Head of caudate nucleus (tissue), 42 donors: ENCODE data around the gene RRAD.
A peak's percentile ranks its signal among the peaks of the same experiment; 100 is the strongest.

Experiments used
- DNase-seq, 42 donors: peaks; one replicate each; pipeline versions ENCODE4 v3.0.0 to v3.0.0-alpha.2; 2020 to 2021; ENCODE audit warnings: mixed read lengths in 7 of 42
- intact Hi-C: fragments of 100-400 bp; cut with DNase I; formaldehyde crosslinking; loops from one replicate; pipeline ENCODE4 v1.15.0; 2022

Gene RRAD

DNA sequence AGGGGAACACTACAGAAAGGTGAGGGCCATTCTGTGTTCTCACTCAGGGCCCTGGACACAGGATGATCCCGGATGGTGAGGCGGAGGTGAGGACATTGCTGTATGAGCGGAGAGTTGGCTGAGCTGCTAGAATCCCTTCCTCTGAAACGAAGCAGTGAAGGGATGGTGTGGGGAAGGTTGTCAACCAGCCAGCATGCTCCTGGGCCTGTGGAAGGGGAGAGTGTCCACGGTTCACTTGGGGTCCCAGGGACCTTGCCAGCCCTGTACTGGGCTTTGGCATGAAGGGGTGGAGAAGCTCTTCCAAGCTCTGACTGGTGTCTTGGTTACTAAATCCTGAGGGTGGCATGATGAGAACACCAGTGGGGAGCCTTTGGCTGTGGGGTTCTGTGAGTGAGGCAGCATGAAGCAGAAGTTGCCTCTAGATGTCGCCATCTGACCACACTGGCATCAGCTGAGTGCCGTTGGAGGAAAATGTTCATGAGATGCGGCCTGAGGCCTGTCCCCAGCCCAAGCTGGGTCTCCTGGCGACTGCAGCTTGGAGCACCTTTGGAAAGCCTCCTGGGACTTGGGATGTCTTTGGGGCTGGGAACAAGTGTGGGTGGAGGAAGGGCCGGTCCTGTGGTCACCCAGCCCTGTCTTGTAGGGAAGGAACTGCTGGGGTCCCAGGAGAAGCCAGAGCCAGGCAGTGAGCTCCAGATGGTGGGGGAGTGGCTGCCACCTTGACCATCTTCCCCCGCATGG, 30.2 kb downstream of the RRAD start:
- DNase-seq, result peak; percentile 34 to 86 (median 74)
- intact Hi-C loops, result no loop called here

DNA sequence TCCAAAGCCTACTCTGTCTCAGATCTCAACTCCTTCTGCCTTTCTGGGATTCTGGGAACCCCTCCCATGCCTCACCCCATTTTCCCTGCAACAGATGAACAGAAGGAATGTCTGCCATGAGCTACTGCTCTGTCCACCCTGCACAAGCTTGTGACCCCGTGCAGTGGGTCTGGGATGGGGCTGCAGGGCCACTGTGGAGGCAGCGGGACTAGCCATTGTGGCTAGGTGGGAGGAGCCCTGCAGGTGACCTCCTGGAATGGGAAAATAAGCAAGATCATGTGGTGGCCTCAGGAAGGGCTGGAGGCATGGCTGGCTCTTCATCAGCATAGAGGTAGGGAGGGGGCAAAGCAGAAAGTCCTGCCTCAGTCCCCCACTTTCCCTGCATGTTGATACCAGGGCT, 31.3 kb downstream of the RRAD start:
- DNase-seq, result no peak
- intact Hi-C loops, result no loop called here

DNA sequence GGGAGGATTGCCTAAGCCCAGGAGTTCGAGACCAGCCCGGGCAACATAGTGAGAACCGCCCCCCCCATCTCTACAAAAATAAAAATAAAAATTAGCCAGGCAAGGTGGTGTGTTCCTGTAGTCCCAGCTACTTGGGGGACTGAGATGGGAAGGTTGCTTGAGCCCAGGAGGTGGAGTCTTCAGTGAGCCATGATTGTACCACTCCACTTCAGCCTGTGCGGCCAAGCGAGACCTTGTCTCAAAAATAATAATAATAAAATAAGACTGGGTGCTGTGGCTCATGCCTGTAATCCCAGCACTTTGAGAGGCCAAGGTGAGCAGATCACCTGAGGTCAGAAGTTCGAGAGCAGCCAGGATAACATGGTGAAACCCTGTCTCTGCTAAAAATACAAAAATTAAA, 33.5 kb downstream of the RRAD start:
- no peak for DNase-seq
- intact Hi-C loops, result no loop called here

DNA sequence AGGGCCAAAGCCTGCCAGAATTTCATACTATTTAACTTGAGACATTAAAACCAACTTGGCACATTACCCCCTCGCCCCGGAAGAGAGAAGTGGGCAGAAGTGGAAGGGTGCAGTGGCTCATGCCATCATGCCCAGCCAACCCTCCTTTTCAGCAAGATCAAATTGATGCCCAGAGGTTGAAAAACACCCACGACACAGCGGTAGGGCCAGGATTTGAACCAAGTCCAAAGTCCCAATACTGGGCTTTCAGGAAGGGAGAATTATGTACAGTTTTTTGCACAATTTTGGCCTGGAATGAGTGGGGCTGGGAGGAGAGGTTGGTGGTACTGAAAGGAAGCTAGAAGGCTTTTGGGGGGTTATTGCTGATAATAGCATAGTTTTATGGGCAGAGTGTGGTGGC, 34.0 kb downstream of the RRAD start:
- no peak for DNase-seq
- intact Hi-C loops, result no loop called here

DNA sequence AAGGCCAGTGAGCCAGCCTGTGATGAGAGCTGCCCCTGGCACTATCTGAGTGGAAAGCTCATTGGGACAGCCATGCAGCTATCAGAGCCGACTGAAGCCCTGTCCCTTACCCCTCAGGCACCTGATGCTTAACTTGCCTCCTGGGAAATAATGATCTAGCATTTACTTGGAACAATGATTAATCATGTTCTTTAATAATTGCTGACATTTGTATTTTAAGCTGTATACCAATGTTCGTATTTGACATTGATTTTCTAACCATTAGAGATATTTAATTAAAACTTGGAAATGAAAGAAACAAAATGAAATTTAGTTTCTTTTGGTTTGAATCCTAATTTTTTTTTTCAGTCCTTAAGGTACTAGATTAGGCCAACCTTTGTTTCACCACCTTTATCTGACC, 34.5 kb downstream of the RRAD start:
- DNase-seq, result no peak
- intact Hi-C loops, result no loop called here

DNA sequence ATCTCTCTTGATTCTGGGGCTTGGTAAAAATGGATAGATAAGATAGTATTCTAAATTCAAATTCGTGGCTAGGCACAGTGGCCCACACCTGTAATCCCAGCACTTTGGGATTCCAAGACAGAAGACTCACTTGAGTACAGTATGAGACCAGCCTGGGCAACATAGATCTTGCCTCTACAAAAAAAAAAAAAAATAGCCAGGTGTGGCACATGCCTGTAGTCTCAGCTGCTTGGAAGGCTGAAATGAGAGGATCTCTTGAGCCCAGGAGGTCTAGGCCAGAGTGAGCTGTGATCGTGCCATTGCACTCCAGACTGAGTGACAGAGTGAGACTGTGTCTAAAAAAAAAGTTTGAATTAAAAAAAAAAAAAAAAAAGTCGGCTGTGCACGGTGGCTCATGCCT, 35.7 kb downstream of the RRAD start:
- intact Hi-C loops, result no loop called here
- DNase-seq, result no peak

DNA sequence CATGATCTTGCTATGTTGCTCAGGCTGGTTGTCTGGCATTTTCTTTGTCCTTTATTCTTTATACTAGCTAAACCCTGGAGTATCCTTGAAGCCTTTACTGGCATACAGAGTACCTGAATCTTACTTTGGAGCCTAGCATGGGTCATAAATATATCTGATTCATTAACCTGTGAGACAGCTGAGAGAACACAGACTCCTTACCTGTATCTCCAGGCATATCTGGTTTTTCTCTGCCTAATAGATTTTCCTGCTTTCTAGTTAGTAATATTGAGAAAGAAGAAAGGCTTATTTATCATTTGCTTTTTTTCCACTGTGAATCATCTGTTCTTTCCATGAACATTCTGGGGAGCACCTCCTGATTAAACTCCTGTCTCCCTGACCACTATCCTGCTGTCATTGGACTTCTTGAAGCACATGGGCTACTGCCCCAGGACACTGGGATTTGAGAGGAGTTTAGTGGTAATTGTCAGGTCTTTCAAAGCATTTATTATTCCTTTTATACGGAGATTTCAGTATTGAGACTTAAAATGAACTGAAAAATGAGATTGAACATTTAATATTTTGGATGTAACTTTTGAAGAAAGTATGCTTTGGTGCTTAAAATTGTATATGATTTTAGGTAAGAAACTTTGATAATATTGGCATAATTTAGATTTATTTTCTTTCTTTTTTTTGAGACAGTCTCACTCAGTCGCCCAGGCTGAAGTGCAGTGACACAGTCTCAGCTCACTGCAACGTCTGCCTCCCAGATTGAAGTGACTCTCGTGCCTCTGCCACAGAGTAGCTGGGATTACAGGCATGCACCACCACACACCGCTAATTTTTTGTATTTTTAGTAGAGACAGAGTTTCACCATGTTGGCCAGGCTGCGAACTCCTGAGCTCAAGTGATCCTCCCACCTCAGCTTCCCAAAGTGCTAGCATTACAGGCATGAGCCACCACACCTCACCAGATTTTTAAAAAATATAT, 36.4 kb downstream of the RRAD start:
- intact Hi-C loops, result no loop called here
- no peak for DNase-seq

DNA sequence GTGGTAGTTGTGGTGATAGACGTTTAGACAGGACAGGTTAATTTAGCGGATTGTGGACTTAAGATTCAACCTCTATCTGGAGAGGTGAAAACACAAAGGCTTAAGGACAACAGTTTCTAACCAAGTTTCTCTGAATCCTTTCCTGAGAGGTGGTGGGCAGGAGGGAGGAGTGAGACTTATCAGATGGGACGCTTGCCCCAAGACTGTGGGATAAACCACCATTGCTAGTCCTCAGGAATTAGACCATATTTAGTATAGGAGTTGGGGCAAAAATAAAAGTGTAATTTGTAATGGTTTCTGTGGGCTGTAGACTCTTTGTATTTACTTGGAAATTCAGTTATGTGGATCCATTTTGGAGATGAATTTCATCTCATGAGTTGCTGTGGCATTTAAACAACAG, 38.4 kb downstream of the RRAD start:
- DNase-seq, result no peak
- intact Hi-C loops, result no loop called here

DNA sequence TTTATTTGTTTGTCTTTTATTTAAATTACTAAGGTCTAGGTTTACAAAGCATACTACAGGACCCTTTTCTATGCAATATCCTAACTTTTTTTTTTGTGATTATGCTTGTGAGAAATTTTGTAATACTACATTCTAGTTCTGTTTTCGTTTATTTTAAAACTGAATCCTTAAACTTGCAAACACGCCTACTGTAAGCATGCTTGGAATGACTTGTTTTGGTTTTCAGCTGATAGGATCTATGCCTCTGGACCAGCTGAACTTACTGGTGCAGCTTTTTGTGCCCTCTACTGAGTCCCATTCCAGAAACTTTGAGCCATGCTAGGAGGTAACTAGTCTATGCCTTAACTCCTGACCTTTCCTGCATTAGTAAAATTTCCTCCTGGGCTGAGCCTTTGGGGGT, 39.0 kb downstream of the RRAD start:
- DNase-seq, result no peak
- intact Hi-C loops, result no loop called here

DNA sequence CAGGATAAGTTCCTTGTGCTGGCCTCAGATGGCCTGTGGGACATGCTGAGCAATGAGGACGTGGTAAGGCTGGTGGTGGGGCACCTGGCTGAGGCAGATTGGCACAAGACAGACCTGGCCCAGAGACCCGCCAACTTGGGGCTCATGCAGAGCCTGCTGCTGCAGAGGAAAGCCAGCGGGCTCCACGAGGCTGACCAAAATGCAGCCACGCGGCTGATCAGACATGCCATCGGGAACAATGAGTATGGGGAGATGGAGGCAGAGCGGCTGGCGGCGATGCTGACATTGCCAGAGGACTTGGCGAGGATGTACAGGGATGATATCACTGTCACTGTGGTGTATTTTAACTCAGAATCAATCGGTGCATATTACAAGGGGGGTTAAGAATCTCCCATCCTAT, 39.8 kb downstream of the RRAD start:
- intact Hi-C loops, result no loop called here
- no peak for DNase-seq

DNA sequence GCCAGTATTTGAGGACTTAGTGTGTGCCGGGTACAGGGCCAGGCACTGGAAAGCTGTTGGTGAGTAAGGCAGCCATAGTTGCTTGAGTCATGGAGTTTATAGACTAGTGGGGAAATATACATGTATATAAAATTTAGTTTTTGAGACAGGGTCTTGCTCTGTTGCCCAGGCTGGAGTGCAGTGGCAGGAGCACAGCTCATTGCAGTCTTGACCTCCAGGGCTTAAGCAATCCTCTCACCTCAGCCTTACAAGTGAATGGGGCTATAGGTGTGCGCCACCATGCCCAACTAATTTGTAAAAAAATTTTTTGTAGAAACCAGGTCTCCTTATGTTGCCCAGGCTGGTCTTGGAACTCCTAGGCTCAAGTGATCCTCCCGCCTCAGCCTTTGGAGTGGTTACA, 42.6 kb downstream of the RRAD start:
- intact Hi-C loops, result no loop called here
- no peak for DNase-seq

DNA sequence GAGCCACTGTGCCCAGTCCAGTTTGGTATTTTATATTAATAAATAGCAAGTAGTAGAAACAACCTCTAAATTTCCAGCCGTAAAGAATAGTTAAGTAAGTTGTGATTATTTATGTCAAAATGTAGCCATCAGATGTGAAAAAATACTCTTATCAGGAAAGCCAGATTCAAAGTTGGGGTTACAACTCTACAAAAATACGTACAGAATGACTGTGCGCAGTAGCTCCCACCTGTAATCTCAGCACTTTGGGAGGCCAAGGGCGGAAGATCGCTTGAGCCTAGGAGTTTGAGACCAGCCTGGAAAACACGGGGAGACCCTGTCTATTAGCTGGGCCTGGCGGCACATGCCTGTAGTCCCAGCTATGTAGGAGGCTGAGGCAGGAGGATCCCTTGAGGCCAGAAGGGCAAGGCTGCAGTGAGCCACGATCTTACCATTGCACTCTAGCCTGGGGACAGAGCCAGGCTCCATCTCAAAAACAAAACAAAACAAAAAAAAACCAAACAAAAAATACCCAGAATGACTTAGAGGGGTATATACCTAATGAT, 43.3 kb downstream of the RRAD start:
- DNase-seq, result no peak
- intact Hi-C loops, result no loop called here

DNA sequence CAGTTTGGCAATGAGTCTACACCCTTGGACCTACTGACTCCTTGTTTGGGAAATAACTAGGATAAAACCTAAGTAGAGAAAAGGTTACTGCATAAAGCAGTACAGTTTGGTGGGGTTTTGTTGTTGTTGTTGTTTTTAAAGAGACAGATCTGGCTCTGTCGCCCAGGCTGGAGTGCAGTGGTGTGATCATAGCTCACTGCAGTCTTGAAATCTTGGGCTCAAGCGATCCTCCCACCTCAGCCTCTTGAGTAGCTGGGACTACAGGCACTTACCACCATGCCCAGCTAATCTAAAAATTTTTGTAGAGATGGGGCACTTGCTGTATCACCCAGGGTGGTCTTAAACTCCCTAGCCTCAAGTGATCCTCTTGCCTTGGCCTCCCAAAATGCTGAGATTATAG, 43.8 kb downstream of the RRAD start:
- no peak for DNase-seq
- intact Hi-C loops, result no loop called here

DNA sequence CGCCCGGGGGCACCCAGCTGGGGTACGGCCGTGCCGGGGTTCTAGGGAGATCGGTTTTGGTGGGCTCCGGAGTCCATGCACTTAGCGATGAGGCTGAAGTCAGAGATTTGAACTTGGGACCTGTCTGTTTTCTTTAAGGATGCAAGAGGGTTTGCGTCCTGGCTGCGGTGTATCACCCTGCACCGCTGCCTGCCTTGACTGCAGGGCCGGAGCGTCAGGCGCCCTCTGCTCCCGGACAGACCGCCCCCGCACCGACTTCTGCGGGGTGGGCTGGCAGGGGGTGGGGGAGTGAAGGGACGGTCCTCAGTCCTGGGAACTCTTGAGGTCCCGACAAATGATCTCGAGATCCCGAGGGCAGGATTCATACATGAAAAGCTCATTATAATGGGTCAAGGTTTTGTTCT, 44.3 kb downstream of the RRAD start:
- intact Hi-C loops, result no loop called here
- peak in 1 of 42 donors; percentile 20 for DNase-seq

DNA sequence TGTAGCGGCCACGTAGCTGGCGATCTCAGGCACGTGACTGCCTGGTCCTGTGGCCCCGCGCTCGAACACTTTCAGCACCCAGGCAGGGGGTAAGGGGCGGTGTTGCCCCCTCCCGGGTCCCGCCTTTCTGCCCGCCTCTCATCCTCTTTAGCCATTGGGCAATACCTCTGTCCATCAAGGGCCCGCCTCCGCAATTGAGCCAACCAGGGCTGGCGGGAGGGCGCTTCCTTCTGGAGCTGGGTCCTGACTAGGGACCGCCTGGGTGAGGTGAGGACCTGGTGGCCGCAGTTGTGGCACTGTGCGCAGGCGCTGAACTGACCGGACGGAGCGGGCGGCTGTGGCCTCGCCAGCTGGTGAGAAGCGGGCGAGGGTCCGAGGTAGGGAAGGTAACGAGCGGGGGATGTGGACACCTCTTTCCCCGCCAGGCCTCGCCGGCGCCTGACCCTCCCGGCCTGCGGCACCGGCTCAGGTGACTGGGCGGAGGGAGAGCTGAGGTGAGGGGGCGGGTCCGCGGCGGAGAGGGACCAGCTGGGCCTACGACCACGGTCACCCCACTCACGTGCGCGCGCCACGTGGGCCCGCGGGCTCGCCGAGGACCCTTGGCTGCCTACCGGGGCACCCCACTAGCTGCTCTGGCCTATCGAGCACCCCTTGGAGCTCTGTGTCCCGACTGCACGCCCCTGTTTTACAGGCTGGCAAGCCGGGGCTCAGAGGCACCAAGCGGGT, 44.9 kb downstream of the RRAD start, which contains the start of gene PDP2:
Gene PDP2, plus strand, starts transcription at position 228 of the 726 bp plus-strand sequence. CDS start 3,770 bp downstream, outside the sequence.
- intact Hi-C loops, result no loop called here
- peak; percentile 84 to 98 (median 95) for DNase-seq

DNA sequence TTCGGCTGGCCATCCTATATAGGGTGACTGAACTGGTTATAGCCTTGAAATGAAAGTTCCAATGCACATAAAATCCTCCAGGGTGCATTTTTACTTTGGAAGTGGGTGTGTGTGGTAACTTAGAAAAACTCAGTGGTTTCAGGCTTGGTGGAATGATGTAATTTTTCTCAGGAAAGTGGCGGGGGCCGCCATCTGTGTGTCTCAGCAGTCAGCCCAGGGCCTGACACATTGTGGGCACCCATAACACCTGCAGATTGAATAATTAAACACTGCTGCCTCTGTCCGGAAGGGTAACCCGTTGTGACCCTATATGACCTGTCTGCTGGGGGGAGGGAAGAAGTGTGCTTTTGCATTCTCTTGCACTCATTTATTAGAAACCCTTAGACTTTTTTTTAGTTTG, 47.3 kb downstream of the RRAD start:
- intact Hi-C loops, result loop anchor here (10.0 kb wide), 1 partner anchor 153 kb away; no protein-coding TSS in a partner anchor
- DNase-seq, result peak in 5 of 42 donors; percentile 22 to 50 (median 42)

DNA sequence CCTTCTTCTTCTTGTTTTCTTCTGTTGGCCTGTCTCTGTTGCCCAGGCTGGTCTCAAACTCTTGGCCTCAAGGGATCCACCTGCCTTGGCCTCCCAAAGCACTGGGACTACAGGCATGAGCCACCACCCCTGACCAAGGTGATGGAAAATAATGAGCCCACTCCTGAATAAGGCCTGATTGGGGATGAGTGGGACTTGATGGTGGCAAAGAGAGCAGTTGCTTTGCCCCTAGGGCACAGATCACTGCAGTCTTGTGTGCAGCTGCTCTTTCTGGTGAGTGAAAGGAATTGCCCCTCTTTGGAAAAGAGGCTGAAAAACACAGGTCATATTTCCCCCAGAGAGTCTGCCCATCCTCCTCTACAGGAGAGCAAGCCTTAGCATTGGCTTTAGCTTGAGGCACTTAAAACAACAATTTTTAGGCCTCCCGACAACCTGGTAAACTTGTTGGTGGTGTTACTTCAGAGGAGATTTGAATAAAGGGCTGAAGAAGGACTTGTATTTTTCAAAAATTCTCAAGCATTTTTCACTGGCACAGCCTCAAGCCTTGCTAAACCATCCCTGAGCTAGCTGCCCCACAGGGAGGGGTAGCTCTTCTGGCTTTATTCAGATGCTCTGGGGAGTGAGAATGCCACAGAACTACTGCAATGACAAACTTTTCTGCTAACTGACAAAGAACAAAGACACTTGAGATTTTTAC, 51.1 kb downstream of the RRAD start:
- no peak for DNase-seq
- intact Hi-C loops, result loop anchor here (10.0 kb wide), 1 partner anchor 149 kb away; no protein-coding TSS in a partner anchor

DNA sequence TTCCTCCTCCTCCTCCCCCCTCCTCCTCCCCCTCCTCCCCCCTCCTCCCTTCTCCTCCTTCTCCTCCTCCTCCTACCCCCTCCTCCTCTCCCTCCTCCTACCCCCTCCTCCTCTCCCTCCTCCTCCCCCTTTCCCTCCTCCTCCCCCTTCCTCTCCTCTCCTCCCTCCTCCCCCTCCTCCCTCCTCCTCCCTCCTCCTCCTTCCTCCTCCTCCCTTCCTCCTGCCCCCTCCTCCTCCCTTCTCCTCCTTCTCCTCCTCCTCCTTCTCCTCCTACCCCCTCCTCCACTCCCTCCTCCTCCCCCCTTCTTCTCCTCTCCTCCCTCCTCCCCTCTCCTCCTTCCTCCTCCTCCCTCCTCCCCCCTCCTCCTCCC, 51.7 kb downstream of the RRAD start:
- intact Hi-C loops, result loop anchor here (10.0 kb wide), 1 partner anchor 149 kb away; no protein-coding TSS in a partner anchor
- DNase-seq, result no peak
